Stimulated activated CD8-positive, alpha-beta memory T cell treated with anti-CD3 and anti-CD28 coated beads, Interleukin-15, amount 100 ng/mL, for 4 hours (primary cell): ENCODE results near the gene TTLL8.
A peak's percentile ranks its signal among the peaks of the same experiment; 100 is the strongest.
"Not testable (repeated sequence)": the region's sequence is repeated elsewhere in the genome, so short reads cannot be mapped to it uniquely, and the experiment has no call there.

Experiments used
- DNase-seq, 2 donors: peaks; one replicate each; pipeline ENCODE4 v3.0.0-alpha.2; 2020; ENCODE audit warnings: low read depth in 2 of 2

The TTLL8 gene

DNA sequence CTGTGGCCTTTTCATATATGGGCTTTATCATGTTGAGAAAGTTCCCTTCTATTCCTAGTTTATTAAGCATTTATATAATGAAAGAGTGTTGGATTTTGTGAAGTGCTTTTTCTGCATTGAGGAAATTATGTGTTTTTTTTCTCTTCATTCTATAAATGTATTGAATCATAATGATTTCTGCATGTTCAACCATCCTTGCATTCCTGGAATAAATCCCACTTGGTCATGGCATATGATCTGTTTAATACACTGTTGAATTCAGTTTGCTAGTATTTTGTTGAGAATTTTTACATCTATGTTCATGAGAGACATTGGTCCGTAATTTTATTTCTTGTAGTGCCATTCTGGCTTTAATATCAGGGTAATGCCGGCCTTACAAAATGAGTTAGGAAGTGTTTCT is 71.8 kb downstream of the TTLL8 start:
- DNase-seq = no peak

DNA sequence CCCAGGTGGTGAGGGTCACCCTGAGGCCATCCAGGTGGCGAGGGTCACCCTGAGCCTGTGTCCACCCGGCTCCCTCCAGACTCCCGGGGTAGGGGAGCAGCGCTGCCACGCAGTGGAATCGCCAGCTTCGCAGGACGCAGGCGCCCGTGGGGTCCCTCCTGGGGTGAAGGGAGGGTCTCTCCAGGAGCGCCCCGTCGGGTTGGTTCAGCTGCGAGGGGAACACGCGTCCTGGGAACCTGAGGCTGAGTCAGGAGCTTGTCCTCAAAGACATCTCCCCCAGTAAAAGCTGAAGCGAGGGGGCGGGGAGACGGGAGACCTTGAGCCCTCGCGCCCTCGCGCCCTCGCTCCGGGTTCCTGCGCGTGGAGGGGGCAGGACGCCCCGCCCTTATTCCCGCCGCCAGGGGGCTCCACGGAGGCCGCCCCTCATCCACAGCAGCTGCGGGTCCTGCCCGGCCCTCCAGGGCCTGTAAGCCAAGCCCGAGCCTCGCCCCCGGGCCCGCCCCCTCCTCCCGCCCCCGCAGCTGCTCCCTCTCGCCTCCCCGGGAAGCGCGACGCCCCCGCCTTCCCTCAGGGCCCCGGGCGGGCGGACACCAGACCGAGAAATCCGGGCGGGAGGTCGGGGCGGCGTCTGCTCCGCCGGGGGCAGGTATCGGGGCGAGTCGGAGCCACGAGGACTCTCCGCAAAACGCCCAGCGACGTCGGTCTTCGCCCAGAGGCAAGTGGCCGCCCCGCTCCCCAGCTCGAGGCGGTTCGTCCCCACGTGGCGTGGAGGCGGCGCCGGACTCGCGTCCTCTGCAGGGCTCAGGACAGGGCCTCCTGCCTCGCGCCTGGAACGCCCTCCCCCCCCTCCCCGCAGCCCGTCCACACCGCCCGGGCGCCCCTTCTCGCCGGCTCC is 74.7 kb downstream of the TTLL8 start:
- no peak for DNase-seq

DNA sequence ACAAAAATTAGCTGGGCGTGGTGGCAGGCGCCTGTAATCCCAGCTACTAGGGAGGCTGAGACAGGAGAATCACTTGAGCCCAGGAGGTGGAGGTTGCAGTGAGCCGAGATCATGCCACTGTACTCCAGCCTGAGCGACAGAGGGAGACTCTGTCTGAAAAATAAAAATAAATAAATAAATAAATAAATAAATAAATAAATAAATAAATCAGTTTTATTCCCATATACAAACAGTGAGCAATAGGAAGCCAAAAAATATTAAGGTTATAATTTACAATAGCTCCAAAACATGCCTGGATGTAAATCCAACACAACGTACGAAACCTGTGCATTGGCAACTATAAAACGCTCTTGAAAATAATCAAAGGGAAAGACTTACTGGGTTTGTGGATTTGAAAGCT is 76.3 kb downstream of the TTLL8 start:
- DNase-seq = not testable (repeated sequence)

DNA sequence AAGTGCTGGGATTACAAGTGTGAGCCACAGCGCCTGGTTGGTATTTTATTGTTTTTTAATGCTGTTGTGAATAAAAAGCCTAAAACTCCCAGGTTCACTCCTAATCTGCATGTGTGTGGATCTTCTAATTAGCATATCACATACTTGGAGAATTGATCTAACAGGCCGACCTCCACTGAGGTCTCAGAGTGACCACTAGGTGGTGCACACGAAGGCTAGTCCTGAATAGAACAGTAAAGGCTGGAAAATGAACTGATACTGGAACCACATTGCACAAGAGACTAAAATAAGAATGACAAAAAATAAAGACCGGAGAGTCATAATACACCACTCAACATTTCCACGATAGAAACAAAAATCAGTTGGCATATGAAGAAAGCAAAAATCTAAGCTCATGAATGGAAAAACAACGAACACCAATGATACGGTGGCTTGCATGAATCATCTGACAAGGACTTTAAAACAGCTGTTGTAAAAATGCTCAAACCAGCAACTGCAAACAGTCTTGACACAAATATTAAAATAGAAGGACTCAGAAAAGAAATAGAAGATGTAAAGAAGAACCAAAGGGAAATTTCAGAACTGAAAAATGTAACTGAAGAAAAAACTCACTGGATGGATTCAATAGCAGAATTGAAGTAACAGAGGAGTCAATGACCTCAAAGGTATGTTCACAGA is 78.4 kb downstream of the TTLL8 start:
- no peak for DNase-seq

DNA sequence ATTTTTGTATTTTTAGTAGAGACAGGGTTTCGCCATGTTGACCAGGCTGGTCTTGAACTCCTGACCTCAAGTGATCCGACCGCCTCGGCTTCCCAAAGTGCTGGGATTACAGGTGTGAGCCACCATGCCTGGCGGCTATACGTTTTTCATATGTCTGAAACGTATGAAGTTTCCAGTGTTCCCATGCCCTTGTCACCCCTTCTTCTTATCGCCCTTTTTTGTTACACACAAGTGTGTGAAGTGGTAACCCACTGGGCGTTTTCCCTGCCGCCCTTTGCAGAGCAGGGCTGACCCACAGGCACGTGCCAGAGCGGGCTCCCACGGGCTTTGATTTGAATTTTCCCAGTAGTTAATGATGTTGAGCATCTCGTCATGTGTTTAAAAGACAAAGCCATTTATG is 80.5 kb downstream of the TTLL8 start:
- DNase-seq = no peak

DNA sequence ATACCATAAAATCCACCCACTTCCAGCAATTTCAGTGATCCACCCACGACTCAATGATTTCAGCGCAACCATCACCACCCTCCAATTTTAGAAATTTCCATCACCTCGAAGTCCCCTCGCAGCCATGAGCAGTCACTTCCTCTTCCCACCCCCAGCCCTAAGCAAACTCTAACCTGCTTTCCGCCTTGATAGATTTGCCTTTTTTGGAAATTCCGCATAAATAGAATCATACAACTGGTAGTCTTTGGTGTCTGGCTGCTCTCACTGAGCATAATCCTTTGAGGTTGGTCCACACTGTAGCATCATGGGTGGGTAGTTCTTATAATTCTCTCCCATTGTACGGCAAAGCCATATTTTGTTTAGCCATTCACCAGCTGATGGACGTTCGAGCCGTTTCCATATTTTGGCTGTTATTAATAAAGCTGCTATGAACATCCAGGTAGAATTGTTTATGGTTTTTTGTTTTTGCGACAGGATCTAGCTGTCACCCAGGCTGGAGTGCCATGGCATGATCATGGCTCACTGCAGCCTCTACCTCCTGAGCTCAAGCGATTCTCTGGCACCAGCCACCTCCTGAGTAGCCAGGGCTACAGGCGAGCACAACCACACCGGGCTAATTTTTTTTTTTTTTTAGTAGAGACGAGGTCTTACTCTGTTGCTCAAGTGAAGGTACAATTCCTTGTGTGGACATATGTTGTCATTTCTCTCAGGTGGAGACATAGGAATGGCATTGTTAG is 81.5 kb downstream of the TTLL8 start:
- peak in 1 of 2 donors; percentile 68 for DNase-seq

DNA sequence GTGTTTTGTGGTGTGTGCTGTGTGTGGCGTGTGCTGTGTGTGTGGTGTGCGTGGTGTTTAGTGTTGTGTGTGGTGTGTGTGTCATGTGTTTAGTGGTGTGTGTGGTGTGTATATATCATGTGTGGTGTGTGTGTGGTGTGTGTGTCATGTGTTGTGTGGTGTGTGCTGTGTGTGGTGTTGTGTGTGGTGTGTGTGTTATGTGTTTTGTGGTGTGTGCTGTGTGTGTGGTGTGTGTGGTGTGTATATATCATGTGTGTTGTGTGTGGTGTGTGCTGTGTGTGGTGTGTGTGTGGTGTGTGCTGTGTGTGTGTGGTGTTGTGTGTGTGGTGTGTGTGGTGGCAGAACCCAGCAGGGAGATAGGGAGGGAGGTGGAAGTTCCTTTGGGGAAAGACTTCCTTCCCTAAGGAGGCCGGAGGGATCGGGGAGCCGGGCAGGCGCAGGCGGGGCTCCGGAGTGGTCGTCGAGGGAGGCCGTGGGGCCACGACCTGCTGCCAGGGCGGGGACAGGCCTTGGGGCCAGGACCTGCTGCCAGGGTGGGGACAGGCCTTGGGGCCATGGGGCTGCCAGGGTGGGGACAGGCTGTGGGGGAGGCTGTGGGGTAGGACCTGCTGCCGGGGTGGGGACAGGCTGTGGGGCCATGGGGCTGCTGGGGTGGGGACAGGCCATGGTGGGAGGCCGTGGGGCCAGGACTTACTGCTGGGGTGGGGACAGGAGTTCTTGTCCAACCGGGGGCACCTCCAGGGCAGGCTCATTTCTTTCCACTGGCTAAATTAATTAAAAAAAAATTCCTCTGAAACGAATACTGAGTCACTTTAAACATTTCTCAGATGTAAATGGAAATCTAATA is 82.3 kb downstream of the TTLL8 start:
- DNase-seq = no peak

DNA sequence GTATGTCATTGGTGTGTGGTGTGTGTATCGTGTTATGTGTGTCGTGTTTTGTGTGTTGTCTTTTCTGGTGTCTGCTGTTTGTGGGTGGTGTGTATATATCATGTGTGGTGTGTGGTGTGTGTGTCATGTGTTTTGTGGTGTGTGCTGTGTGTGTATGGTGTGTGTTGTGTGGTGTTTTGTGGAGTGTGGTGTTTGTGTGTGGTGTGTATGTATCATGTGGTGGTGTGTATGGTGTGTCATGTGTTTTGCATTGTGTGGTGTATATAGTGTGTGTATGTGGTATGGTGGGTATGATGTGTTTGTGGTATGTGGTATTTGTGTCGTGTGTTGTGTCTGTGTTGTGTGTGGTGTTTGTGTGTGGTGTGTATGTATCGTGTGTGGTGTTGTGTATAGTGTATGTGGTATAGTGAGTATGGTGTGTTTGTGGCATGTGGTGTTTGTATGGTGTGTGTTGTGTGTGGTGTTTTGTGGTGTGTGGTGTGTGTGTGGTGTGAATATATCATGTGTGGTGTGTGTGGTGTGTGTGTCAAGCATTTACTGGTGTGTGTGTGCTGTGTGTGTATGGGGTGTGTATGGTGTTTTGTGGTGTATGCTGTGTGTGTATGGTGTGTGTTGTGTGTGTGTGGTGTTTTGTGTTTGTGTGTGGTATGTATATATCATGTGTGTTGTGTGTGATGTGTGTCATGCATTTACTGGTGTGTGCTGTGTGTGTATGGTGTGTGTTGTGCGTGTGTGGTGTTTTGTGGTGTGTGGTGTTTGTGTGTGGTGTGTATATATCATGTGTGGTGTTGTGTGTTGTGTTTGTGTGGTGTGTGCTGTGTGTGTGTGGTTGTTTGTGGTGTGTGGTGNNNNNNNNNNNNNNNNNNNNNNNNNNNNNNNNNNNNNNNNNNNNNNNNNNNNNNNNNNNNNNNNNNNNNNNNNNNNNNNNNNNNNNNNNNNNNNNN is 84.8 kb downstream of the TTLL8 start:
- no peak for DNase-seq

DNA sequence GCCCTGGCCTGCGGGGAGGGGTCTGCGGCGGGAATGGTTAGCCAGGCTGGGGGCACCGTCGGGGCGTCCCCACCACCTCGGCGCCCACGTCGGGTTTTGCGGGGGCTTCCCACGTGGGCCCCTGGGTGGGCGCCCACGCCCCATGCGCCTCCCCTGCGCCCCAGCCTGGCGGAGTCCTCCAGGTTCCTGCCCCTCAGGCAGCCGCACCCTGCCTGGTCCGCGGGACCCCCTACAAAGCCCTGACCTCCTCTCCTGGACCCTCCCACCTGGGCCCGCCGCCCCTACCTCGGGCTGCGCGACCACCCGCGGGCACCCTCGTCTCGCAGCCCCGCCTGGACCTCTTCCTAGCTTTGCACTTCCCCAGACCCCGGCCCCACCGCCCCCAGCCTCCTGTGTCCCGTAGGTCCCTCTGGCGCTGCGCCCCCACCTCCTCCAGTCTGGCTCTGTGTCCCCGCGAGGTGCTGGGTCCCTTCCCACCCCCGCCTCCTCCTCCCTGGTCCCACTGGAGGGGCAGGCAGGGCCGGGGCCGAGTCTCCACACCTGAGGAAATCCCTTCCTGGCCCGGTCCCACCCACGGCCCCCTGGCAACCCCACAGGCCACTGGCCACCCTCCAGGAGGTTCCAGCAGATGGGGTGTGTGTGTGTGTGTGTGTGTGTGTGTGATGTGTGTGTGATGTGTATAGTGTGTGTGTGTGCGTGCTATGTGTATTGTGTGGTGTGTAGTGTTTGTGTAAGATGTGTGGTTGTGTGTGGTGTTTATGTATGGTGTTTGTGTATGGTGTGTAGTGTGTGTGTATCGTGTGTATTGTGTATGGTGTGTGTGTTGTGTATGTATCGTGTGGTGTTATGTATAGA is 85.7 kb downstream of the TTLL8 start:
- no peak for DNase-seq

DNA sequence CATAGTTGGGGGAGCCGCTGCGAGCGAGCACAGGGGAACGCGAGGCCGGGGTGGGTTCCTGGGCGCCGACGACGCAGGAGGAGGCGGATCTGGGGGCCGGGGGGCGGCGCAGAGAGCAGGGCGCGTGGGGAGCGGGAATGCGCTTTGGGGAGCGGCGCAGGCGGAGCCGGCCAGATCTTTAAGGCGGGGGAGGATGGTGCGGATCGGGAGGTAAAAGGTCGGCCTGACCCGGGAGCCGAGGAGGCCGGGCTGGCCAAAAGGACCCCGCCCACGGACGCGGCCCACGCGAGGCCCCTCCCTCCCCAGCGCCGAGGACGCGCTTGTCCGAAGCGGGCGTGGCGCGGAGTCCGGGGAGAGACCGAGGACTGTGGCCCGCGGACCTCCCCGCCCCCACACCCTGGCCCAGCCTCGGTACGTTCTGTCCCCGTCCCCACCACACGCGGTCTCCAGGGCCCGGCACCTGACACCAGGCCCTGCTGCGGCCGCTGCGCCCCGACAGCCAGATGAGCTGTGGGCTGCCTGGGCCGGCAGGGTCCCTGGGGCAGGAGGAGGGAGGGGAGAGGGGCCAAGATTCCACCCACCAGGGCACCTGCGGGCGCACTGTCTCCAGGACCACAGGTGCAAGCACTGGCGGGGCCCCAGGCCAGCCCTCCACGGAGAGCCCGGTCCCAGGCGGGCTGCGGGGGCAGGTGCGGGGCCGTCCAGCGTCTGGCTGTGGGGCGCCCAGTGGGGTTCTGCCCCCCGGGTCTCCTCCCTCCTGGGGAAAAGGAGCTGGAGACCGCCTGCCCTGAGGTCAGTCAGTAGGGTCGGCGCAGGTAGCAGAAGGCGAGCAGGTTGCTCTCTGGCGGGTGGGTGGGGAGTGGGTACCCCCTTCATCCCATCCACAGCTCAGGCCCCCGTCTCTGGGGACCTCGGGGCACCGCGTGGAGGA is 86.6 kb downstream of the TTLL8 start:
- peak; percentile 70 to 73 for DNase-seq

DNA sequence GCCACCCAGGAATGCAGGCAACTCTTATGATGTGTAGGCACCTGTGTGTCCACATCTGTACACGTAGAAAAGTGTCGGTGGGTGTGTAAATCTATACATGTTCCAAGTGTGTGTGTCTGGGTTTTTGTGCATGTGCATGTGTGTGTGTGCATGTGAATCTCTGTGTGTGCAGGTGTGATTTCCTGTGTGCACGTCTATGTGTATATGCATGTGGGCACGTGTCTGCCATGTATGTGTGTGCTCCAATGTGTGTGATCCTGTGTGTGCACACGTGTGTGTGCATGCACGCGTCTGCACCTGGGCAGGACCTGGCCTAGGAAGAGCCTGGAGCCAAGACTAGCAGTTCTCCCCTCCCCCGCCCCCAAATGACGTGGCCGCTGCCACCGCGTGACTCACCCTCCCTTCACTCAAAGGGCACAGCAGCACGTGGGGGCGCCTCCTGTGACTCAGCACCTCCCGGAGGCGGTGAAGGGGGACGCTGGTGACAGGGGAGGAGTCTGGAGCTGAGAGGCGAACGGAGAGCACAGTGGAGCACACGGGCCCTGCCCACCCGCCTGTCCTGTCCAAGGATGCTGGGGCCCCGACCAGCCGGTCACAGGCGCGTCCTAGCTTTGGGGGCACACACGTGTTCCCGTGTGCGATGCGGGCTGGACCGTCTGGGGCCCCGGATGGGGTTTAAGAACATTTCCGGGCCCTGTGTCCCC is 87.4 kb downstream of the TTLL8 start:
- DNase-seq = peak; percentile 93 to 96

DNA sequence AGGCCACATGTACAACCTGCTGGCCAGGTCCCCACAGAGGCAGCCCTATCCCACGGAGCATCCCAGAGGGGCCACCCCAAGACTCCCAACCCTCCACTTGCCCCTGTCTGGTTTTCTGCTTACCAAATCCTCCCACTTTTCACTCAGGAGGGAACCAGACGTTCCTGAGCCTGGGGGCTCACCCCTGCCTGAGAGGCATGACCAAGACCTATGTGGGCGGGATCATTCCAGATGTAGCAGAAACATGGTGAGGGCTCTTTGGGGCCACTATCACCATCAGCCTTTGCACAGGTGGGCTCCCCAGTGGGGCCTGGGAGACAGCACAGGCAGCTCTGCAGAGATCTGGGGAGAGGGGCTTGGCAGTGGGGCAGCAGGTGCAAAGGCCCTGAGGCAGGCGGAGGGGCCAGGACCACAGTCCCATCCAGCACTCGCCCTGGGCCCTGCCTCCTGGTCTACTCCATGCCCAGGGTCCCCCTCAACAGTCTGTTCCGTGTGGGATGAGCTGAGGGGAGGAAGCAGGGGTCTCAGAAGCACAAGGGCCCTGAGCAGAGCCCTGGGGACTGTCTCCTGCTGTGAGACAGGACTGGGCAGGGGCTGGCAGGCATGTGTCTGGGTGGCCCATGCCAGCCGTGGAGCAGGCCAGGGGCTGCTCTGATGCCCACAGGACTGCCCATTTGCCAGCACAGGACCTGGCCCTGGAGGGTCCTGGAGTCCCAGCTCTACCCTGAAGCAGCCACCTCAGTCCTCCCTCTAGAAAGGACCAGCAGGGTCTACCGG is 88.2 kb downstream of the TTLL8 start:
- DNase-seq = no peak

DNA sequence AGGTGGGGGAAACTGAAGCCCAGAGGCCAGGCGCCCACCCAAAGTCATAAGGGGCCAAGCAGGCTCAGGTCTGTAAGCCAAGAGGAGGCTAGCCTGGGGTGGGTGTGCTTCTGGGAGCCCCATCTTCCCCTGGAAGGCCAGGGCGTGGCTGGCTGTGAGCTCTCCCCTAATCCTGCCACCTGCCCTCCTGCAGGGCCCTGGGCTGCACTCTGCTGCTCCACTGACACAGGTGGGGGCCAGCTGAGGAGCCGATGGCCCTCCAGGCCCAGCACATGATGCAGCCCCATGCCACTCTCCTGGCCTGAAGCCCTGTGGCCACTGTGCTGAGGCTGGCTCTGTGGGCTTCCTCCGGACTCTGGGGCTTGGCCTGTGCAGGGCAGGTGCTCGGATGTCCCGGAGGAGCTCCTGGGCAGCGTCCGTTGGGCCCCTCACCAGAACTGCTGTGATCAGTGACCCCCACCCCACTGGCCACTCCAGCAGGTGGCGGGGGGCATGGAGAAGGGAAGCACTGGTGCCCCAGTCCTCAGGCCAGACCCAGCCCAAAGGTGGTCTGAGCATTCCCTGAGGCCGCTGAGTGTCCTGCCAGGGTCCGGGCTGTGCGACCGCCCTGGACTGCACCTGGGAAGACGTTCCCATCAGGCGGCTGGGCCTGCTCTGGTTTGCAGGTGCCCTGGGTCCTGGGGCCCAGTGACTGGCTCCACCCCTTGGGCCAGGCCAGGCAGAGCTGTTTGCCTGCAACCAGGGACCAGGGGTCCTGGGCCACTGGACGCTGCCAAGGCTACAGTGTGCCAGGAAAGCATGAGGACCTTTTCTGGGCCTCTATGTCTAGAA is 89.1 kb downstream of the TTLL8 start:
- no peak for DNase-seq
